SK-N-SH treated with all-trans-retinoic acid at 6 μM for 48 hours (cell line): ENCODE results near the gene MRGPRX2.

Experiments
- ZFP30 ChIP-seq: fragments of 450-650 bp; formaldehyde crosslinking; IDR thresholded peaks from 2 replicates; pipeline ENCODE4 v1.5.0; 2022; ENCODE audit warnings: mild to moderate bottlenecking, moderate library complexity
- ZNF8 ChIP-seq: fragments of 450-650 bp; formaldehyde crosslinking; IDR thresholded peaks from 2 replicates; pipeline ENCODE4 v1.5.0; 2020; ENCODE audit warnings: mild to moderate bottlenecking, moderate library complexity

- no peak for TF ChIP-seq ZFP30
- no peak for TF ChIP-seq ZNF8
These were observed 34.3 kb upstream of the MRGPRX2 start for GRCh38 chr11:19094859-19095258.
